Kidney (tissue), 14 donors: ENCODE measurements around the gene ADAMTS12. TPM values are rescaled to one million over a fixed set of nuclear protein-coding genes. Genes with fewer than 3 reads are reported as not detected.

Source experiments
- DNase-seq, 5 donors: peaks; one replicate each; pipeline ENCODE4 v3.0.0-alpha.2; 2013 to 2020
- FAIRE-seq: peaks from 2 replicates; lab custom pipeline; 2012; peaks lifted over from hg19 to GRCh38; lab: Jason Lieb, UNC
- H3K27ac ChIP-seq, 2 donors: one replicate each; pipeline ENCODE4 v1.7.0; 2013; ENCODE audit warnings: low read depth in 2 of 2, low read length in 2 of 2, inconsistent platforms in 1 of 2
- H3K27me3 ChIP-seq: one replicate; pipeline ENCODE4 v1.7.1; 2013; ENCODE audit warnings: low read length, inconsistent platforms; ENCODE audit not compliant: control insufficient read depth, insufficient read depth
- H3K36me3 ChIP-seq, 3 donors: one replicate each; pipeline versions ENCODE4 v1.7.0 to v1.7.1; 2013; ENCODE audit warnings: low read length in 3 of 3, control low read depth in 1 of 3, inconsistent platforms in 1 of 3; ENCODE audit not compliant: insufficient read depth in 3 of 3, control insufficient read depth in 2 of 3
- H3K4me1 ChIP-seq, 3 donors: one replicate each; pipeline versions ENCODE4 v1.7.0 to v1.7.1; 2013; ENCODE audit warnings: low read length in 3 of 3, inconsistent platforms in 1 of 3, low read depth in 1 of 3; ENCODE audit not compliant: control insufficient read depth in 2 of 3, insufficient read depth in 2 of 3
- H3K4me3 ChIP-seq, 3 donors: one replicate each; pipeline versions ENCODE4 v1.7.0 to v1.8.1; 2013; ENCODE audit warnings: low read length in 3 of 3, control low read depth in 1 of 3, inconsistent platforms in 1 of 3
- H3K9ac ChIP-seq, 3 donors: one replicate each; pipeline versions ENCODE4 v1.7.0 to v1.7.1; 2013; ENCODE audit warnings: low read length in 3 of 3, control low read depth in 1 of 3, inconsistent platforms in 1 of 3
- H3K9me3 ChIP-seq, 3 donors: one replicate each; pipeline versions ENCODE4 v1.7.0 to v1.7.1; 2013; ENCODE audit warnings: low read length in 3 of 3, control low read depth in 1 of 3, inconsistent platforms in 1 of 3; ENCODE audit not compliant: control insufficient read depth in 2 of 3, insufficient read depth in 1 of 3
- CTCF ChIP-seq: IDR thresholded peaks from 3 replicates; pipeline ENCODE4 v1.5.1; 2012; ENCODE audit warnings: mild to moderate bottlenecking, moderate library complexity, borderline replicate concordance; ENCODE audit not compliant: insufficient read depth; ENCODE audit errors: extremely low read depth
- intact Hi-C: fragments of 100-400 bp; cut with DNase I; formaldehyde crosslinking; loops from one replicate; pipeline ENCODE4 v1.11.1; 2022
- polyA plus RNA-seq: library from polyadenylated mRNA; stranded (reverse); fragments of 350-450 nt; fragmentation: Illumina TruSeq; extraction: RNeasy Lipid Tissue Mini Kit (QIAGEN cat#74804); gene quantifications from one replicate; pipeline ENCODE4 v1.2.3, GENCODE V29; 2014; ENCODE audit warnings: low read depth, low replicate concordance; ENCODE audit not compliant: insufficient read depth
- total RNA-seq: library from RNA; stranded (reverse); fragmentation: NEBNext Ultra II Directional; extraction: Animal tissue kit (Norgen Biotek cat#: 25700); gene quantifications from one replicate; pipeline ENCODE4 v1.2.1, GENCODE V29; 2021
- donor health status: control.
- donor health status: control.
- donor health status: control.
- donor health status: control.
- donor health status: control.
- donor health status: DM: yes; HTN: yes; CAD: no.
- donor health status: Normal renal cell carcinoma (clear cell type).

ADAMTS12 gene
- total and polyA plus RNA-seq, 2 donors from 2014 or later = 0.75 to 2.0 TPM

- no peak for TF ChIP-seq CTCF
- H3K4me3 ChIP-seq = no peak overlapping the region
- no peak overlapping the region for H3K27ac ChIP-seq
- H3K36me3 ChIP-seq = no peaks in the 10 kb centered on the region
- DNase-seq = no peak
- no peak overlapping the region for H3K9ac ChIP-seq
- H3K9me3 ChIP-seq = no peaks in the 10 kb centered on the region
- no peaks in the 10 kb centered on the region for H3K27me3 ChIP-seq
- peaks cover 0 to 7% (median 0%) of the 10 kb centered on the region in 3 donors for H3K4me1 ChIP-seq
- intact Hi-C loops = no loop called here
- FAIRE-seq = no peak
Observed at GRCh38 chr5:33702867-33703266, 188.9 kb downstream of the ADAMTS12 start.

GRCh38 chr5:33701951-33702350, 189.8 kb downstream of the ADAMTS12 start:
- Histone ChIP-seq H3K27me3 (no peaks in the 10 kb centered on the region), H3K4me3 (no peak overlapping the region), H3K36me3 (no peaks in the 10 kb centered on the region), H3K9me3 (no peaks in the 10 kb centered on the region), H3K9ac (no peak overlapping the region), H3K27ac (no peak overlapping the region), H3K4me1 (peaks cover 0 to 7% (median 0%) of the 10 kb centered on the region in 3 donors)
- DNase-seq (peak in 2 of 5 donors; percentile 17 to 19), FAIRE-seq (peak; percentile 73)
- TF ChIP-seq CTCF = no peak
- intact Hi-C loops = no loop called here

- H3K36me3 ChIP-seq = no peaks in the 10 kb centered on the region
- no peaks in the 10 kb centered on the region for H3K27me3 ChIP-seq
- no peak overlapping the region for H3K27ac ChIP-seq
- TF ChIP-seq CTCF = no peak
- no peak overlapping the region for H3K4me3 ChIP-seq
- no peak for DNase-seq
- FAIRE-seq = no peak
- intact Hi-C loops = no loop called here
- H3K9me3 ChIP-seq = no peaks in the 10 kb centered on the region
- peaks cover 0 to 7% (median 0%) of the 10 kb centered on the region in 3 donors for H3K4me1 ChIP-seq
- H3K9ac ChIP-seq = no peak overlapping the region
Observed at GRCh38 chr5:33701251-33701650, 190.5 kb downstream of the ADAMTS12 start.

- FAIRE-seq = no peak
- H3K4me3 ChIP-seq = no peak overlapping the region
- DNase-seq = peak in 1 of 5 donors; percentile 21
Observed at GRCh38 chr5:33696411-33696810, 195.4 kb downstream of the ADAMTS12 start.

More at GRCh38 chr5:33696411-33696810, 195.4 kb downstream of the ADAMTS12 start:
- no peaks in the 10 kb centered on the region for H3K27me3 ChIP-seq
- no peak for TF ChIP-seq CTCF
- no peak overlapping the region for H3K27ac ChIP-seq
- H3K36me3 ChIP-seq = no peaks in the 10 kb centered on the region
- no peaks in the 10 kb centered on the region for H3K9me3 ChIP-seq
- peaks cover 0 to 2% (median 0%) of the 10 kb centered on the region in 3 donors for H3K4me1 ChIP-seq
- no peak overlapping the region for H3K9ac ChIP-seq
- intact Hi-C loops = no loop called here
